LNCAP (cell line): Measurements from ENCODE around the gene ADD2.

Source experiments
- TF ChIP-seq, protein P1 (sequence below): fragments of 450-650 bp; IDR thresholded peaks from 2 replicates; pipeline ENCODE4 v1.5.1; 2017; ENCODE audit warnings: mild to moderate bottlenecking

The ADD2 gene

DNA sequence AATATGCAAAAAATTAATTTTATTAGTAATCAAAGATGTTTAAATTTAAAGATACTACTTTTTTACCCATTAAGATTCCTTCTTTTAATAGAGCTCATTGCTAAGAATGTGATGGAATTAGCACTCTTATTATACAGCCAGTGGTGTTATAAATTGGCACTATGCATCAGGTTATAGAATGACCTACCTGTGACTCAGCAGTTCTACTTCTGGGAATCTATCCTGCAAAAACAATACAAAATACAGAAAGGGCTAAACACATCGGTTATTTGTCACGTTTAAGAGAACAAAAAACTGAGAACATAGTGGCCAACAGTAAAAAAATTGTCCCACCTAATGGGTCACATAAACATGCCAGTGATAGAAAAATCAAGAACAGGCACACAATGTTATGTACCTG lies 9.4 kb upstream of the ADD2 start:
- TF ChIP-seq, protein P1, sequence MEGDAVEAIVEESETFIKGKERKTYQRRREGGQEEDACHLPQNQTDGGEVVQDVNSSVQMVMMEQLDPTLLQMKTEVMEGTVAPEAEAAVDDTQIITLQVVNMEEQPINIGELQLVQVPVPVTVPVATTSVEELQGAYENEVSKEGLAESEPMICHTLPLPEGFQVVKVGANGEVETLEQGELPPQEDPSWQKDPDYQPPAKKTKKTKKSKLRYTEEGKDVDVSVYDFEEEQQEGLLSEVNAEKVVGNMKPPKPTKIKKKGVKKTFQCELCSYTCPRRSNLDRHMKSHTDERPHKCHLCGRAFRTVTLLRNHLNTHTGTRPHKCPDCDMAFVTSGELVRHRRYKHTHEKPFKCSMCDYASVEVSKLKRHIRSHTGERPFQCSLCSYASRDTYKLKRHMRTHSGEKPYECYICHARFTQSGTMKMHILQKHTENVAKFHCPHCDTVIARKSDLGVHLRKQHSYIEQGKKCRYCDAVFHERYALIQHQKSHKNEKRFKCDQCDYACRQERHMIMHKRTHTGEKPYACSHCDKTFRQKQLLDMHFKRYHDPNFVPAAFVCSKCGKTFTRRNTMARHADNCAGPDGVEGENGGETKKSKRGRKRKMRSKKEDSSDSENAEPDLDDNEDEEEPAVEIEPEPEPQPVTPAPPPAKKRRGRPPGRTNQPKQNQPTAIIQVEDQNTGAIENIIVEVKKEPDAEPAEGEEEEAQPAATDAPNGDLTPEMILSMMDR = no peak

DNA sequence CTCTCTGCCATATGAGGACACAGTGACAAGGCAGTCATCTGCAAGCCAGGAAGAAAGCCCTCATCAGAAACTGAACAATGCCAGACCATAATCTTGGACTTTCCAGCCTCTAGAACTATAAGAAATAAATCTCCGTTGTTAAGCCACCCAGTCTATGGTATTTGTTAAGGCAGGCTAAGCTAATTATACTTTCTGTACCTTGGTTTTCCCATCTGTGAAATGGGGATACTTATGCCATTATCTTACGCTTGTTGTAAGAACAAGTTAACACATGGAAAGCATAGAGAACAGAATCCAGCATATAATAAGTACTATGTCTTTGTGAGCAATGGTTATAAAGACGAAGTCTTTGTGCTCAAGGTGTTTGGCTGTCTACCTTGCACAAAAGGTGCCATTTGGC lies 8.3 kb upstream of the ADD2 start:
- TF ChIP-seq, protein P1 = no peak

DNA sequence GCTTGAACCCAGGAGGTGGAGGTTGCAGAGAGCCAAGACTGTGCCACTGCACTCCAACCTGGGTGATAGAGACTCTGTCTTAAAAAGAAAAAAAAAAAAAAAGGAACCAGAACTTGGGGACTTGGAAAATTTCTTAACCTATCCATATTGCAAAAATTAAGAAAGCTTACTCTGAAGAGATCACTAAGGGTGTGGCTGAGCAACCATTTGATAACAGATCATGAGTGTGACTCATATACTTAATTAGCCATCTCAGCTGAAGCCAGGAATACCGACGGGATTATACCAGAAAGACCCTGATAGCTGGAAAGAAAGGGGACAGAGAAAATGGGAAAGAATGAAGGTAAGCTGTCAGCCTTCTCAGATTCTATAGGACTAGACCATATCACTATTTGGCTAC lies 7.1 kb upstream of the ADD2 start:
- TF ChIP-seq, protein P1 = no peak

DNA sequence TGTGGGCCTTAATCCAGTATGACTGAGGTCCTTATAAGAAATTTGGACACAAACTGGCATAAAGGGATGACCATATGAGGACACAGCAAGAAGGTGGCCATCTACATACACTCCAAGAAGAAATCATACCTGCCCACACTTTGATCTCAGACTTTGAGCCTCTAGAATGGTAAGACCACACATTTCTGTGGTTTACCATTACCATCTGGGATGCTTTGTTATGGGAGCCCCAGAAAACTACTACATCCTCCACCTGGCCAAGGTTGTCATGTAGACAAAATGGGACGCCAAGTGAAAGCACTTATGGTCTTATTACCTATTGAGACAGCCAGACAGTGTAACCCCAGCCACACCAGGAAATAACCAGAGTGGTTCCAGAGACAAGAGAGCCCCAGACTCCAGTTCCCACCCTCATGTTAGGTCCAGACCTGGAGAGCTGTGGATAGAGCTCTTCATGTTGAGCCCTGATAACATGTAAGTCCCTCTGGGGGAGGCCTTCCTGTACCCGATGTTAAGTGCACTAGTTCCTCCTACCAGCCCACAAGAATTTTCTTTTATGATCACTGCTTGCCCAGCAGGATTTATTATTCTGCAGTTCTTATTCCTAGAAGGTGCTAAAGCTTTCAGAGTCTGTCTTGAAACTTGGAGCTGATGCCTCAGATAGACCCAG lies 4.6 kb upstream of the ADD2 start:
- TF ChIP-seq, protein P1 = no peak

DNA sequence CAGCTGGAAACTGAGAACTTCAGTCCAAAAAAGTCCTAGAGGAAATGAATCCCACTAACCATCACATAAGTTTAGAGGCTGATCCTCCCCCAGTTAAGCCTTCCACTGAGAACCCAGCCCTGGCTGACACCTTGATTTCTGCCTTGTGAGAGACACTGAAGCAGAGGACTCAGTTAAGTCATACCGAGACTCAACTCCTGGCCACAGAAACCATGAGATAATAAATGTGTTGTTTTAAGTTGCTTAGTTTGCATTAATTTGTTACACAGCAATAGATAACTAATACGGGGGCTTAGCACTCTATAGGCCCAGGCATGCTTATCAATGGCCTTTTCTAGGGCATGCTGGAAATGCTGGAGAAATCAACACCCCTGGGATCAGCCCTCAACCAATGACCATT lies 3.4 kb upstream of the ADD2 start:
- TF ChIP-seq, protein P1 = no peak

DNA sequence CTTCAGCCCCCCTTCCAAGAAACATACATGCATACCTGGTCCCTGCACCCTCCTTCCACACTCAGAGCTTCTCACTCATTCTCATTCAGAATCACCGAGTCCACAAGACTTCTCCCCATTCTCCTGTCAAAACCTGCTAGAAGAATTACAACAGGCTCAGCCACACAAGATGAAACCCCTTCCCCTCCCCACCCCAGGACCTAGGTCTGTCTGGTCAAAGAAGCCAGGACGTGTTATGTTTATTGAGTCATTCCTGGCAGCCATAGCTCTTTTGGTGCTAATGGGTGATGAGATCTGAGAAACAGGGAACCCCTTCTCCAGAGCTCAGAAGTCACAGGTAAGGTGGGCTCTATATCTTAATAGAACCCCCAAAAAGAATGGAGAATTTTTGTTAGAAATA lies 1.4 kb upstream of the ADD2 start:
- TF ChIP-seq, protein P1 = no peak

DNA sequence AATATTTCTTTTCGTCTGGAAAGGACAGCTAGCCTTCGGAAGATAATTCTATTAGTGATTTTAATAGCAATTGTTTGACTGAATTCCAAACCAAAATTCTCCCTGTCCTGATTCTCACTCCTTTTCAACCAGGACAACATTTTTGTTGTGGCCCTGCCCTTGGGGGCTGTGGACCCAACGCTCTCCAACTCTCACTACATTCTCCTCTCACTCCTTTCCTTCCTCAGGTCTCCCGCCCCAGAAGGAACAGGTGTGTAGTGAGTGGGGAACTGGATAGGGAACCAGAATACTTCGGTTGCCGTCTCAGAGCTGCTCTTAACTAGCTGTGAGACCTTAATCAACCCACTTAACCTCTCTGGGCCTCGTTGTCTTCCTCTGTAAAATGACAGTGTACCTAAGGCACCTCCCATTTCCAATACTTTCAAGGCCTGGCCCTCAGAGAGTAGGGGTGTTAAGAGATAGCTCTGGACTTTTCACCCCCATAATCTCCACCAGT lies 638 bp upstream of the ADD2 start:
- TF ChIP-seq, protein P1 = no peak
